Parathyroid adenoma (tissue), 2 donors: ENCODE data around the gene RNF13.

Experiments used
- H2AFZ ChIP-seq: fragments of 300-600 bp; sonication (generic); one replicate; pipeline ENCODE4 v1.7.0; 2017; ENCODE audit warnings: antibody characterized with exemption, mild to moderate bottlenecking
- H3K27ac ChIP-seq: fragments of 300-600 bp; sonication (generic); one replicate; pipeline ENCODE4 v1.7.0; 2017
- H3K27me3 ChIP-seq: fragments of 300-600 bp; sonication (generic); one replicate; pipeline ENCODE4 v1.7.0; 2017; ENCODE audit warnings: low read length; ENCODE audit not compliant: control insufficient read depth, insufficient read depth
- H3K36me3 ChIP-seq: fragments of 300-600 bp; sonication (generic); one replicate; pipeline ENCODE4 v1.7.0; 2017; ENCODE audit warnings: low read length; ENCODE audit not compliant: control insufficient read depth, insufficient read depth
- H3K4me1 ChIP-seq: fragments of 300-600 bp; sonication (generic); one replicate; pipeline ENCODE4 v1.7.0; 2017; ENCODE audit warnings: control low read depth
- H3K4me2 ChIP-seq: fragments of 300-600 bp; sonication (generic); one replicate; pipeline ENCODE4 v1.7.0; 2017; ENCODE audit warnings: low read length
- H3K4me3 ChIP-seq: fragments of 300-600 bp; sonication (generic); one replicate; pipeline ENCODE4 v1.7.0; 2017; ENCODE audit warnings: low read depth, low read length
- H3K79me2 ChIP-seq: fragments of 300-600 bp; sonication (generic); one replicate; pipeline ENCODE4 v1.7.0; 2017; ENCODE audit warnings: control low read depth
- H3K9ac ChIP-seq: fragments of 300-600 bp; sonication (generic); one replicate; pipeline ENCODE4 v1.7.0; 2017; ENCODE audit warnings: mild to moderate bottlenecking
- H3K9me3 ChIP-seq: fragments of 300-600 bp; sonication (generic); one replicate; pipeline ENCODE4 v1.7.0; 2017; ENCODE audit warnings: low read length; ENCODE audit not compliant: control insufficient read depth
- TF ChIP-seq, protein P1 (sequence below): fragments of 300-600 bp; sonication (generic); IDR thresholded peaks from one replicate; pipeline ENCODE4 v1.7.0; 2017; ENCODE audit warnings: antibody characterized with exemption, mild to moderate bottlenecking
- donor health status: primary hyperparathyroidism.

Gene RNF13

DNA sequence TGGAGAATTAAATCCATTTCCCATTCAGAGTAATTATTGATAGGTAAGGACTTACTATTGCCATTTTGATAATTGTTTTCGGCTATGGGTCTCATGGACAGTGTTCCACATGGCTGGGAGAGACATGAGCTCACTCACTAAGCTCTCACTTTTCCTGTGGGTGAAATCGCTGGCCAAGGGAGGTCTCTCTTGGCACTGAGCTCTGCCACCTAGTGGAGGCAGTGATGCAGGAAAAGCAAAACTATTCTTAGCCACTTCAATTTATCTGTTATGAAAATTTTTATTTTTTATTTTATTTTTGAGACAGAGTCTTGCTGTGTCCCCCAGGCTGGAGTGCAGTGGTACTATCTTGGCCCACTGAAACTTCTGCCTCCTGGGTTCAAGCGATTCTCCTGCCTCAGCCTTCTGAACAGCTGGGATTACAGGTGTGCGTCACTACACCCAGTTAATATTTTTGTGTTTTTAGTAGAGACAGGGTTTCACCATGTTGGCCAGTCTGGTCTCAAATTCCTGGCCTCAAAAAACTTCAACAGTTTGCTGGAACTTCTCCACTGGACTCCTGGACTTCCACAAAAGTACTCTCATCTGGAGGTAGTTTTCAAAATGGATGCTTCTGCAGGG lies 4.7 kb upstream of the RNF13 start:
- Histone ChIP-seq H3K9ac (no peak overlapping the region), H3K36me3 (no peaks in the 10 kb centered on the region), H3K4me1 (peaks cover 4% of the 10 kb centered on the region), H2AFZ (no peak overlapping the region), H3K9me3 (no peaks in the 10 kb centered on the region), H3K27me3 (no peaks in the 10 kb centered on the region), H3K27ac (no peak overlapping the region), H3K4me2 (no peak overlapping the region), H3K4me3 (no peak overlapping the region), H3K79me2 (peaks cover 4% of the 10 kb centered on the region)
- TF ChIP-seq, protein P1, sequence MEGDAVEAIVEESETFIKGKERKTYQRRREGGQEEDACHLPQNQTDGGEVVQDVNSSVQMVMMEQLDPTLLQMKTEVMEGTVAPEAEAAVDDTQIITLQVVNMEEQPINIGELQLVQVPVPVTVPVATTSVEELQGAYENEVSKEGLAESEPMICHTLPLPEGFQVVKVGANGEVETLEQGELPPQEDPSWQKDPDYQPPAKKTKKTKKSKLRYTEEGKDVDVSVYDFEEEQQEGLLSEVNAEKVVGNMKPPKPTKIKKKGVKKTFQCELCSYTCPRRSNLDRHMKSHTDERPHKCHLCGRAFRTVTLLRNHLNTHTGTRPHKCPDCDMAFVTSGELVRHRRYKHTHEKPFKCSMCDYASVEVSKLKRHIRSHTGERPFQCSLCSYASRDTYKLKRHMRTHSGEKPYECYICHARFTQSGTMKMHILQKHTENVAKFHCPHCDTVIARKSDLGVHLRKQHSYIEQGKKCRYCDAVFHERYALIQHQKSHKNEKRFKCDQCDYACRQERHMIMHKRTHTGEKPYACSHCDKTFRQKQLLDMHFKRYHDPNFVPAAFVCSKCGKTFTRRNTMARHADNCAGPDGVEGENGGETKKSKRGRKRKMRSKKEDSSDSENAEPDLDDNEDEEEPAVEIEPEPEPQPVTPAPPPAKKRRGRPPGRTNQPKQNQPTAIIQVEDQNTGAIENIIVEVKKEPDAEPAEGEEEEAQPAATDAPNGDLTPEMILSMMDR = peak; percentile 88

DNA sequence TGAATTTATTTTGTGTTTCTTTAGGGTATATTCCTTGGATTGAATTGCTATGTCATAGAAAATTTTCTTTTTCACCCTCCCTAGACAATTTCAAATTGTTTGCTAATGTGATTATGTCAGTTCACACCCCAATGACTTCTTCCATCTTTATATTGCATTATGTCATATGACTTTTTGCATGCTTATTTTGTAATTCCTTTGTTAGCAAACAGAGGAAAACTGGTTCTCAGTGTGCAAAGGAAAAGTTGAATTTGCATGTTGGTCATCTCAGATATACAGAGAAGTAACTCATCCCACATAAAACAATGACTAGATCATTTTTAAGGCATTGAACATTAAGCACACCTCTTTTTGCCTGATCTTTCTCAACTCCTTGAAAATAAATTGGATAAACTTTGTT lies 3.3 kb upstream of the RNF13 start:
- peaks cover 8% of the 10 kb centered on the region for H3K79me2 ChIP-seq
- H3K9me3 ChIP-seq = no peaks in the 10 kb centered on the region
- H3K9ac ChIP-seq = no peak overlapping the region
- TF ChIP-seq, protein P1 = no peak
- no peak overlapping the region for H3K4me2 ChIP-seq
- no peaks in the 10 kb centered on the region for H3K36me3 ChIP-seq
- no peak overlapping the region for H3K27ac ChIP-seq
- H2AFZ ChIP-seq = peak overlapping the region; percentile 25
- H3K27me3 ChIP-seq = no peaks in the 10 kb centered on the region
- H3K4me1 ChIP-seq = peaks cover 4% of the 10 kb centered on the region
- no peak overlapping the region for H3K4me3 ChIP-seq

DNA sequence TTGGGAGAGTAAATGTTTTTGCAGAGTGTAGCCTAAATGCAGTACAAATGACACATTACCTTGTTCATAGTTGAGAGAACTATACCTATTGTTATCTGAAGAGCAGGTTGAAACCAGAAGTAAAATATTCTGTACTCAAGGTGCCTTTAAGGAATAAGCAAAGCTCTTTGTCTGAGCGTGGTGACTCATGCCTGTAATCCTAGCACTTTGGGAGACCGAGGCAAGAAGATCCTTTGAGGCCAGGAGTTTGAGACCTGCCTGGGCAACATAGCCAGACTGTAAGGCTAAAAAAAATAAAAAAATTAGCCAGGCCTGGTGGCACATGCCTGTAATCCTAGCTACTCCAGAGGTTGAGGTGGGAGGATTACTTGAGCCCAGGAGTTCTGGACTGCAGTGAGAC lies 2.2 kb upstream of the RNF13 start:
- no peak overlapping the region for H3K9ac ChIP-seq
- H3K79me2 ChIP-seq = peaks cover 17% of the 10 kb centered on the region
- no peaks in the 10 kb centered on the region for H3K36me3 ChIP-seq
- H3K4me2 ChIP-seq = no peak overlapping the region
- H2AFZ ChIP-seq = no peak overlapping the region
- TF ChIP-seq, protein P1 = no peak
- H3K27ac ChIP-seq = no peak overlapping the region
- H3K4me1 ChIP-seq = peaks cover 4% of the 10 kb centered on the region
- H3K9me3 ChIP-seq = no peaks in the 10 kb centered on the region
- H3K4me3 ChIP-seq = no peak overlapping the region
- H3K27me3 ChIP-seq = no peaks in the 10 kb centered on the region

DNA sequence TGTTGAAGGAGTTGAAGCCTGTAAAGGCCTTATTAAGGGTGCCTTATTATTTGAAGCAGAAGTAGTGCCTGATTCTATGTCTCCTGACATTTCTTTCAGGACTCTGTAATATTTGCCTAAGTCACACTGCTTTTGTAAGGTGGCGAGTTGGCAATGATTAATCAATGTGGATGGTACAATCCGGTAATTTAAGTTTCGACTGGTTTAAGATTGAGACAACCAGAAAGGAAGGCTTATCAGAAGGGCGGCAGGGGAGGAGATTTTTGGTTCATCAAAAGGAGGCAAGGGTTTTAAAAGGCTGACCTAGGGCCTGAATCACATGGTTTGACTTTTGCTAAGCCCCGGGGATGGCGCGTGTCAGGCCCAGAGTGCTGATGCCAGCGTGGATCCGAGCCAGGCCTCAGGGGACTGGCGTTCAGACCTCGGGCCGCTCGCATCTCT lies 830 bp upstream of the RNF13 start:
- Histone ChIP-seq H3K36me3 (no peaks in the 10 kb centered on the region), H3K4me1 (peaks cover 4% of the 10 kb centered on the region), H3K9ac (no peak overlapping the region), H3K79me2 (peaks cover 28% of the 10 kb centered on the region), H3K9me3 (no peaks in the 10 kb centered on the region), H3K4me2 (peak overlapping the region; percentile 82), H3K27ac (peak overlapping the region; percentile 88), H3K27me3 (no peaks in the 10 kb centered on the region), H2AFZ (peak overlapping the region; percentile 92), H3K4me3 (peak overlapping the region; percentile 94)
- TF ChIP-seq, protein P1 = no peak
